GM06990 (cell line): ENCODE data around the gene TBX19.

Source experiments
- DNase-seq: peaks from one replicate; pipeline ENCODE4 v3.0.0-alpha.2; 2011; ENCODE audit not compliant: insufficient read length; ENCODE audit errors: extremely low read depth
- H3K27me3 ChIP-seq: replicated peaks from 2 replicates; pipeline ENCODE4 v1.6.0; 2011; ENCODE audit warnings: low read length; ENCODE audit not compliant: control insufficient read depth, insufficient read depth
- H3K36me3 ChIP-seq: 2 replicates; pipeline ENCODE4 v1.5.1; 2011; ENCODE audit warnings: low read length; ENCODE audit not compliant: control insufficient read depth, insufficient read depth
- H3K4me3 ChIP-seq: replicated peaks from 2 replicates; pipeline ENCODE4 v1.5.1; 2011; ENCODE audit warnings: low read depth, mild to moderate bottlenecking, control low read depth, low read length
- CTCF ChIP-seq: IDR thresholded peaks from 2 replicates; pipeline ENCODE4 v1.5.1; 2011; ENCODE audit warnings: low read length, control low read depth, mild to moderate bottlenecking, inconsistent platforms; ENCODE audit not compliant: insufficient read depth, poor library complexity, severe bottlenecking

The TBX19 gene

GRCh38 chr1:168265596-168265995, 15.1 kb upstream of the TBX19 start:
- Histone ChIP-seq H3K36me3 (no peaks in the 10 kb centered on the region; the same call in 1 of the 2 replicates), H3K27me3 (no peaks in the 10 kb centered on the region), H3K4me3 (no peak overlapping the region)
- DNase-seq, result no peak
- TF ChIP-seq CTCF, result no peak

DNA sequence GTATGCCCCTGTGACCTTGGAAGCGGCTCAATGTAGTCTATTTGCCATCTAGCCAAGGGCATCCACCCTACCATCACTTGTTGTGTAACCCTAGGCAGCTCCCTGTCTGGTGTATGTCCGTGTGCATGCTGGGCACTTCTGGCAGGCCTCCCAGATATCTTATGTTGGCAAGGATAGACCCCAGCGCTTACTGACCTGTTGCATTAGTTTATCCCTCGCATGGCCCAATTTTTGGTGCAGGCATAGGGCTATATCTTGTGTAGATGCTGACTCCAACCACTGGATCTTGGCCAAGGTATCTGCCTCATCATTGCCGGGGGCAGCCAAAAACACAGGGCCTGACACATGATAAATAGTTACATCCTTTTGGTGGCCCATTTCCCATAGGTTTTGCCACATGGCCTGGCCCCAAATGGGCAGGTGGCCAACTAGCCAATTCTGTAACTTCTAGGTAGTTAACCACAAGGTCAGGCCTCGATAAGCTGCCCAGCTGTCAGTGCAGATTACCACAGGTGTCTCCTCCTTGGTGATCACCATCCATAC, 14.0 kb upstream of the TBX19 start:
- Histone ChIP-seq H3K27me3 (no peaks in the 10 kb centered on the region), H3K36me3 (no peaks in the 10 kb centered on the region; the same call in 1 of the 2 replicates), H3K4me3 (no peak overlapping the region)
- no peak for DNase-seq
- TF ChIP-seq CTCF, result no peak

GRCh38 chr1:168271636-168272035, 9.0 kb upstream of the TBX19 start:
- H3K36me3 ChIP-seq, result no peaks in the 10 kb centered on the region
- DNase-seq, result no peak
- no peak for TF ChIP-seq CTCF
- no peaks in the 10 kb centered on the region for H3K27me3 ChIP-seq
- H3K4me3 ChIP-seq, result no peak overlapping the region

GRCh38 chr1:168273575-168273974, 7.1 kb upstream of the TBX19 start:
- Histone ChIP-seq H3K27me3 (no peaks in the 10 kb centered on the region), H3K4me3 (no peak overlapping the region), H3K36me3 (no peaks in the 10 kb centered on the region)
- no peak for TF ChIP-seq CTCF
- DNase-seq, result no peak

GRCh38 chr1:168279253-168279652, 1.4 kb upstream of the TBX19 start:
- no peak for TF ChIP-seq CTCF
- no peak for DNase-seq
- no peak overlapping the region for H3K4me3 ChIP-seq
- no peaks in the 10 kb centered on the region for H3K27me3 ChIP-seq
- no peaks in the 10 kb centered on the region for H3K36me3 ChIP-seq
